Body of pancreas (tissue), 4 donors: ENCODE measurements around the gene PSMD3. TPM values are rescaled to one million over a fixed set of nuclear protein-coding genes. Genes with fewer than 3 reads are reported as not detected.

Source experiments
- ATAC-seq: fragments of 150-250 bp; one replicate; pipeline ENCODE4 v1.9.1; 2016
- DNase-seq, 4 donors: peaks; one replicate each; pipeline ENCODE4 v3.0.0-alpha.2; 2019
- H3K27ac ChIP-seq, 4 donors: fragments of 200-600 bp; sonication (generic); 1 replicate in 3 of 4; 2 replicates in 1 of 4; pipeline versions ENCODE4 v1.5.1 to v1.6.1; 2016 to 2019; ENCODE audit warnings: mild to moderate bottlenecking in 1 of 4, mixed read lengths in 1 of 4, moderate library complexity in 1 of 4
- H3K27me3 ChIP-seq, 2 donors: fragments of 200-600 bp; sonication (generic); one replicate each; pipeline ENCODE4 v1.6.0; 2016; ENCODE audit warnings: mild to moderate bottlenecking in 1 of 2
- H3K36me3 ChIP-seq, 2 donors: fragments of 200-600 bp; sonication (generic); replicated peaks in 1 of 2; 2 replicates each; pipeline ENCODE4 v1.5.1; 2016; ENCODE audit warnings: low read depth in 2 of 2; ENCODE audit not compliant: insufficient read depth in 1 of 2
- H3K4me1 ChIP-seq: fragments of 200-600 bp; sonication (generic); one replicate; pipeline ENCODE4 v1.6.0; 2016
- H3K4me3 ChIP-seq, 2 donors: fragments of 200-600 bp; sonication (generic); 1 replicate in 1 of 2; 2 replicates in 1 of 2; pipeline ENCODE4 v1.5.1; 2016 to 2019
- H3K9me3 ChIP-seq, 3 donors: fragments of 200-600 bp; sonication (generic); 1 replicate in 2 of 3; 2 replicates in 1 of 3; pipeline ENCODE4 v1.5.1; 2016
- CTCF ChIP-seq, 7 experiments: fragments of 450-650 bp in 4 of 7; fragments of 200-600 bp in 3 of 7; sonication (generic) in 3 of 7; IDR thresholded peaks; one replicate each; pipeline ENCODE4 v1.5.1; 2016 to 2019; ENCODE audit warnings: antibody characterized with exemption in 7 of 7
- POLR2A ChIP-seq, 3 donors: fragments of 450-650 bp; IDR thresholded peaks; one replicate each; pipeline ENCODE4 v1.6.1; 2016; ENCODE audit warnings: antibody characterized with exemption in 3 of 3, mild to moderate bottlenecking in 2 of 3
- WGBS, 2 donors: methylation state at CpG; one replicate each; pipeline ENCODE4 v1.1.5; 2017; 5-methylcytosine and 5-hydroxymethylcytosine counted together
- intact Hi-C: fragments of 100-400 bp; cut with DNase I; formaldehyde crosslinking; loops from one replicate; pipeline ENCODE4 v1.15.1; 2023
- total RNA-seq, 2 donors: library from RNA; depleted of rRNA; stranded (reverse); fragments of >200 nt; gene quantifications; one replicate each; pipeline ENCODE4 v1.1.0, GENCODE V29; 2016

PSMD3 gene
- total RNA-seq, 2 donors from 2014 or later: 39.6 to 40.2 TPM

DNA sequence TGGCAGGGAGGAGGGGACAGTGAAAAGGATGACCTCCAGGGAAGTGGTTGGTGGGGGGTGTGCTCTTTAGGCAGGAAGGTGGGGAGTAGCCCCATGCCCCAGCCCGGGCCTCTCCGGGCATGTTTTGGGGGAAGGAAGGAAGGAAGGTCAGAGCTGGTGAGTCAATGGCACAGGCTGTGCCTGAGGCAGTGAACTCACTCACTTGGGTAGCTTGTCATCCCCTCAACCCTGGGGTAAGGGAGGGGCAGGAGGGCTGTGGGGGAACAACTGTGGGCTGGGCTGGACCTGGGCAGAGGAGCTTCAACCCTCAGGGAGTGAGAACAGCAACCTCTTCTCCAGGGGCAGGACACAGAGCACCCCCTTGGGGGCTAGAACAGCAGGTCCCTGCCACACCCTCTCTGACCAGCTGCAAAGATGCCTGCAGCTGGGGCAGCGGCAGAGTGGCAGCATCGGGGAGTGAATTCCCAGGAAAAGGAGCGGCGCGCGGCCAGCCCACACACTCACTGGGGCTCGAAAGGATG is 40.9 kb downstream of the PSMD3 start:
- peaks cover 15% of the 10 kb centered on the region for H3K4me1 ChIP-seq
- no peak overlapping the region for H3K27ac ChIP-seq
- DNase-seq (no peak), ATAC-seq (no peak)
- intact Hi-C loops: no loop called here
- no peaks in the 10 kb centered on the region for H3K9me3 ChIP-seq
- no peaks in the 10 kb centered on the region for H3K27me3 ChIP-seq
- no peak for TF ChIP-seq CTCF (IDR thresholded peaks at IDR 0.05)
- TF ChIP-seq POLR2A (IDR thresholded peaks at IDR 0.05): no peak
- peaks cover 0 to 20% of the 10 kb centered on the region in 2 donors for H3K36me3 ChIP-seq
- H3K4me3 ChIP-seq: no peak overlapping the region
- 75 to 94% methylated on average over 4 to 9 of the region's 9 CpGs for WGBS, 2 donors

DNA sequence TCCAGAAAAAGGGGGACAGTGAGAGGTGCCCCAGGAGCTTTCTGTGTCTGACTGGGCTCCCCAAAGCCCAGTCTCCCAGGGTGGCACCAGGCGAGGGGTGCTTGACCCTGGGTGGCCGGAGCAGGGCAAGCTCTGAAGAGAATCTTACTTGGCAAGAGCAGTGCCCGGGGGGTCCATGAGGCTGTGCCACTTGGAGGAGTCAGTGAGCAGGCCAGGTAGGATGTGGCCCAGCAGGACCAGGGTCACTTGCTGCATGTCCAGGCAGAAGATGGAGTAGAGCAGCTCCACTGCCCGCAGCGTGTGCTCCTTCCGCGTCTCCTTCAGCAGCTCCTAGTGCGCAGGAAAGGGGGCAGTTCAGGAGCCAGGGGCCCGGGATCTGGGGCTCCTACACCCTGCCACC is 41.9 kb downstream of the PSMD3 start:
- TF ChIP-seq CTCF (IDR thresholded peaks at IDR 0.05) (no peak), POLR2A (IDR thresholded peaks at IDR 0.05) (no peak)
- Histone ChIP-seq H3K4me1 (peaks cover 23% of the 10 kb centered on the region), H3K36me3 (peaks cover 0 to 20% of the 10 kb centered on the region in 2 donors), H3K27me3 (no peaks in the 10 kb centered on the region), H3K4me3 (no peak overlapping the region), H3K27ac (no peak overlapping the region), H3K9me3 (no peaks in the 10 kb centered on the region)
- intact Hi-C loops: no loop called here
- ATAC-seq: no peak
- DNase-seq: no peak
- WGBS, 2 donors: 80 to 97% methylated on average over 1 to 6 of the region's 9 CpGs

DNA sequence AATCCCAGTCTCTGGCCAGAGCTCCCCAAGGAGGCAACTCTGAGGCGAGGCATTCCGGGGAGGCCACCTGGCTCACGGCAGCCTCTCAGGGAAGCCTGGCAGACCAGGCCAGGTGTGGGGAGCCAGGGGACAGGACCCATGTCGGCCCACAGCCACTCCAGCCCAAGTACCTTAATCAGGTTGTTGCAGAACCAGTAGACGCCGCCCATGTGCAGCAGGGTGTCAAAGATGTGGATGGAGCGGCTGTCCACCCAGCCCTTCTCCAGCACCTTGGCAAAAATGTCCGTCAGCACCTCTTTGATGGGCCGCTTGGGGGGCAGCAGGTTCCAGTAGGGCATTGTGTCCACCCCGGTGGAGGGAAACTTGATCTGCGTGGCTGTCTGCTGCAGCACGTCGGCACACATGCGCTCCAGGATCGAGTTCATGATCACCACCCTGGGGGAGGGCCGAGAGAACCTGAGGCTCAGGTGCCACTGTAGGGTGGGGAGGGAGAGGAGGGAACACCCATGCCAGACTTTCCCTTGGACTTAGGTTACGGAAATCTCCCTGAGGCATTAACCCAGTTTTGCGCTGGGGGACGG is 42.4 kb downstream of the PSMD3 start:
- DNase-seq (peak in 1 of 4 donors; percentile 39), ATAC-seq (peak; percentile 10)
- WGBS, 2 donors: 72 to 91% methylated on average over 10 to 13 of the region's 19 CpGs
- intact Hi-C loops: no loop called here
- no peaks in the 10 kb centered on the region for H3K27me3 ChIP-seq
- peaks cover 23% of the 10 kb centered on the region for H3K4me1 ChIP-seq
- H3K36me3 ChIP-seq: peaks cover 0 to 20% of the 10 kb centered on the region in 2 donors
- no peaks in the 10 kb centered on the region for H3K9me3 ChIP-seq
- no peak overlapping the region for H3K4me3 ChIP-seq
- peak overlapping the region in 3 of 4 donors; percentile 15 to 55 (median 55) for H3K27ac ChIP-seq
- TF ChIP-seq POLR2A (IDR thresholded peaks at IDR 0.05) (no peak), CTCF (IDR thresholded peaks at IDR 0.05) (no peak)

GRCh38 chr17:40023590-40024292 is 43.1 kb downstream of the PSMD3 start:
- Histone ChIP-seq H3K4me1 (peaks cover 23% of the 10 kb centered on the region), H3K27me3 (no peaks in the 10 kb centered on the region), H3K9me3 (no peaks in the 10 kb centered on the region), H3K27ac (peak overlapping the region in 3 of 4 donors; percentile 15 to 55 (median 55)), H3K36me3 (peaks cover 0 to 25% of the 10 kb centered on the region in 2 donors), H3K4me3 (no peak overlapping the region)
- WGBS, 2 donors: 65 to 71% methylated on average over 10 of the region's 10 CpGs
- TF ChIP-seq CTCF (IDR thresholded peaks at IDR 0.05) (no peak), POLR2A (IDR thresholded peaks at IDR 0.05) (no peak)
- intact Hi-C loops: no loop called here
- peak in 3 of 4 donors; percentile 60 to 72 (median 63) for DNase-seq
- ATAC-seq: peak; percentile 45
